HEK293 (cell line): ENCODE measurements around the gene RPE65.

Experiments used
- CTCF ChIP-seq: fragments of 450-650 bp; formaldehyde crosslinking; IDR thresholded peaks from 2 replicates; pipeline ENCODE4 v1.5.1; 2016; ENCODE audit warnings: missing biosample characterization, missing genetic modification characterization
- ELK4 ChIP-seq: IDR thresholded peaks from 2 replicates; pipeline ENCODE4 v1.6.1; 2011; ENCODE audit warnings: mild to moderate bottlenecking, low read depth, low read length, borderline replicate concordance
- GLI2 ChIP-seq: fragments of 450-650 bp; formaldehyde crosslinking; IDR thresholded peaks from 2 replicates; pipeline ENCODE4; 2017; ENCODE audit warnings: missing biosample characterization, missing genetic modification characterization, low read depth, borderline replicate concordance
- MYNN ChIP-seq: fragments of 450-650 bp; formaldehyde crosslinking; IDR thresholded peaks from 2 replicates; pipeline ENCODE4 v1.5.1; 2016; ENCODE audit warnings: missing biosample characterization, missing genetic modification characterization, borderline replicate concordance
- SALL2 ChIP-seq: fragments of 450-650 bp; formaldehyde crosslinking; IDR thresholded peaks from 2 replicates; pipeline ENCODE4 v1.5.0; 2017; ENCODE audit warnings: missing biosample characterization, mild to moderate bottlenecking, missing genetic modification characterization, borderline replicate concordance
- YY1 ChIP-seq: fragments of 450-650 bp; formaldehyde crosslinking; IDR thresholded peaks from 2 replicates; pipeline ENCODE4 v1.5.1; 2018; ENCODE audit warnings: missing biosample characterization, missing genetic modification characterization
- ZBTB10 ChIP-seq: fragments of 450-650 bp; formaldehyde crosslinking; IDR thresholded peaks from 2 replicates; pipeline ENCODE4 v1.5.1; 2016; ENCODE audit warnings: missing biosample characterization, missing genetic modification characterization
- ZBTB6 ChIP-seq: fragments of 450-650 bp; formaldehyde crosslinking; IDR thresholded peaks from 2 replicates; pipeline ENCODE4 v1.5.1; 2017; ENCODE audit warnings: missing biosample characterization, missing genetic modification characterization
- ZNF114 ChIP-seq: fragments of 450-650 bp; formaldehyde crosslinking; IDR thresholded peaks from 2 replicates; pipeline ENCODE4 v1.5.0; 2017; ENCODE audit warnings: missing biosample characterization, missing genetic modification characterization
- ZNF133 ChIP-seq: fragments of 450-650 bp; formaldehyde crosslinking; IDR thresholded peaks from 2 replicates; pipeline ENCODE4 v1.5.1; 2016; ENCODE audit warnings: missing biosample characterization, missing genetic modification characterization
- ZNF169 ChIP-seq: fragments of 450-650 bp; formaldehyde crosslinking; IDR thresholded peaks from 2 replicates; pipeline ENCODE4 v1.5.1; 2016; ENCODE audit warnings: missing biosample characterization, missing genetic modification characterization
- ZNF221 ChIP-seq: fragments of 450-650 bp; formaldehyde crosslinking; IDR thresholded peaks from 2 replicates; pipeline ENCODE4 v1.5.1; 2017; ENCODE audit warnings: missing biosample characterization, missing genetic modification characterization, borderline replicate concordance
- ZNF660 ChIP-seq: fragments of 450-650 bp; IDR thresholded peaks from 2 replicates; pipeline ENCODE4 v1.5.1; 2018; ENCODE audit warnings: missing biosample characterization, mild to moderate bottlenecking, missing genetic modification characterization
- ZNF768 ChIP-seq: fragments of 450-650 bp; formaldehyde crosslinking; IDR thresholded peaks from 2 replicates; pipeline ENCODE4 v1.5.1; 2018; ENCODE audit warnings: missing biosample characterization, mild to moderate bottlenecking, missing genetic modification characterization

- TF ChIP-seq ZBTB10 (tag by site-specific recombination) (no peak), ZNF768 (tag by site-specific recombination) (no peak), ZNF169 (tag by site-specific recombination) (no peak), CTCF (tag by site-specific recombination) (no peak), ZNF133 (tag by site-specific recombination) (no peak), YY1 (tag by site-specific recombination) (no peak), MYNN (tag by site-specific recombination) (no peak), ZNF221 (no peak), SALL2 (no peak), ZNF114 (tag by site-specific recombination) (no peak), ELK4 (no peak), ZNF660 (tag by site-specific recombination) (no peak), ZBTB6 (no peak), GLI2 (tag by site-specific recombination) (no peak)
These were observed 23.3 kb upstream of the RPE65 start for GRCh38 chr1:68473060-68473459.
